ENCODE data around the gene PACRG.

GRCh38 chr6:163232015-163232523, 504.3 kb downstream of the PACRG start:
- TF ChIP-seq, protein P1, sequence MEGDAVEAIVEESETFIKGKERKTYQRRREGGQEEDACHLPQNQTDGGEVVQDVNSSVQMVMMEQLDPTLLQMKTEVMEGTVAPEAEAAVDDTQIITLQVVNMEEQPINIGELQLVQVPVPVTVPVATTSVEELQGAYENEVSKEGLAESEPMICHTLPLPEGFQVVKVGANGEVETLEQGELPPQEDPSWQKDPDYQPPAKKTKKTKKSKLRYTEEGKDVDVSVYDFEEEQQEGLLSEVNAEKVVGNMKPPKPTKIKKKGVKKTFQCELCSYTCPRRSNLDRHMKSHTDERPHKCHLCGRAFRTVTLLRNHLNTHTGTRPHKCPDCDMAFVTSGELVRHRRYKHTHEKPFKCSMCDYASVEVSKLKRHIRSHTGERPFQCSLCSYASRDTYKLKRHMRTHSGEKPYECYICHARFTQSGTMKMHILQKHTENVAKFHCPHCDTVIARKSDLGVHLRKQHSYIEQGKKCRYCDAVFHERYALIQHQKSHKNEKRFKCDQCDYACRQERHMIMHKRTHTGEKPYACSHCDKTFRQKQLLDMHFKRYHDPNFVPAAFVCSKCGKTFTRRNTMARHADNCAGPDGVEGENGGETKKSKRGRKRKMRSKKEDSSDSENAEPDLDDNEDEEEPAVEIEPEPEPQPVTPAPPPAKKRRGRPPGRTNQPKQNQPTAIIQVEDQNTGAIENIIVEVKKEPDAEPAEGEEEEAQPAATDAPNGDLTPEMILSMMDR (IDR thresholded peaks at IDR 0.05), result no peak
- TF ChIP-seq POLR2A (IDR thresholded peaks at IDR 0.05), result no peak

Measured in testis (tissue), 2 donors.